ENCODE measurements around the gene UBA1.

The UBA1 gene

GRCh38 chrX:47168495-47169073 is 25.0 kb upstream of the UBA1 start:
- peaks cover 8% of the 10 kb centered on the region for H3K36me3 ChIP-seq (replicated peaks)

GRCh38 chrX:47169273-47169672 is 24.4 kb upstream of the UBA1 start:
- Histone ChIP-seq H3K4me3 (ENCODE audit: low read depth, low read length) (no peak overlapping the region), H3K27me3 (replicated peaks) (no peaks in the 10 kb centered on the region), H3K27ac (no peak overlapping the region), H3K36me3 (replicated peaks) (peaks cover 8% of the 10 kb centered on the region)
- in situ Hi-C loops (cut with HindIII; ENCODE audit: low pct_ligation_motif_present, low sequenced_read_pairs) = no loop called here
- no peak for TF ChIP-seq CTCF (IDR thresholded peaks at IDR 0.05; ENCODE audit: low read depth, low read length, missing control alignments)
- no peak for DNase-seq

More at GRCh38 chrX:47168495-47169073, 25.0 kb upstream of the UBA1 start:
- in situ Hi-C loops (cut with HindIII; ENCODE audit: low pct_ligation_motif_present, low sequenced_read_pairs) = no loop called here
- DNase-seq = no peak
- Histone ChIP-seq H3K4me3 (ENCODE audit: low read depth, low read length) (no peak overlapping the region), H3K27me3 (replicated peaks) (no peaks in the 10 kb centered on the region), H3K27ac (no peak overlapping the region)
- TF ChIP-seq CTCF (IDR thresholded peaks at IDR 0.05; ENCODE audit: low read depth, low read length, missing control alignments) = no peak

GRCh38 chrX:47169726-47170515 is 23.7 kb upstream of the UBA1 start:
- Histone ChIP-seq H3K36me3 (replicated peaks) (peaks cover 8% of the 10 kb centered on the region), H3K4me3 (ENCODE audit: low read depth, low read length) (no peak overlapping the region), H3K27me3 (replicated peaks) (no peaks in the 10 kb centered on the region), H3K27ac (no peak overlapping the region)
- no peak for DNase-seq
- in situ Hi-C loops (cut with HindIII; ENCODE audit: low pct_ligation_motif_present, low sequenced_read_pairs) = no loop called here
- no peak for TF ChIP-seq CTCF (IDR thresholded peaks at IDR 0.05; ENCODE audit: low read depth, low read length, missing control alignments)

DNA sequence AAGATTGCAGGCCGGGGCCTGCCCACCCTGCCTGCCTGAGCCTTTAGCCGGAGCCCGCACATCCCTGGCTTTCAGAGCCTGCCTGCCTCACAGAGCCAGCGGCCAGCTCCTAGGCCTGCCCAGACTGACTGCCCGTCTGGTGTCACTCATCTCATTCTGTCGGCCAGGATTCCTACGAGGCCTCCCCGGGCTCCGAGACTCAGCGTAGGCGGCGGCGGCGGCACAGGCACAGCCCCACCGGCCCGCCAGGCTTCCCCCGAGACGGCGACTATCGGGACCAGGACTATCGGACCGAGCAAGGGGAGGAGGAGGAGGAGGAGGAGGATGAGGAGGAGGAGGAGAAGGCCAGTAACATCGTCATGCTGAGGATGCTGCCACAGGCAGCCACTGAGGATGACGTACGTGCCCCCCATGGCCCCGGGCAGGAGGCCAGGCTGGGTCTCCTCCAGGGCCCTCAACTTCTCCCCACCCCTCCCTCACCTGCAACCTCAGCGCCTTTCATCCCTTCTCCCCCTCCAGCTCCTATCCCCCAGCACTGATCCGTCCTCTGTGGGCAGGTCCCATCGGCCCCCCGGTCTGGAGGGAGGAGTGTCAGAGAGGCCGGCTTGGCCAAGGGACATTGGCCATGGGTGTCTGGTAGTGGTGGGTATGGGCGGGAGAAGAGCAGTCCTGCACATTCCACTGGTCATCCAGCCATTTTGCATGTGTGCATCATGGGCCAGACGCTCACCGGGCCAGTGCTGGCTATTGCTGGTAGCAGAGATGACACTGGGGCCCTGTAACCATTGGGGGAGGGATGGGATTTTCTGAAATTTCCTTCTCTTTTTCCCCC is 22.6 kb upstream of the UBA1 start:
- Histone ChIP-seq H3K36me3 (replicated peaks) (peaks cover 8% of the 10 kb centered on the region), H3K27me3 (replicated peaks) (no peaks in the 10 kb centered on the region), H3K27ac (no peak overlapping the region), H3K4me3 (ENCODE audit: low read depth, low read length) (no peak overlapping the region)
- in situ Hi-C loops (cut with HindIII; ENCODE audit: low pct_ligation_motif_present, low sequenced_read_pairs) = no loop called here
- TF ChIP-seq CTCF (IDR thresholded peaks at IDR 0.05; ENCODE audit: low read depth, low read length, missing control alignments) = no peak
- DNase-seq = no peak

GRCh38 chrX:47171996-47172395 is 21.6 kb upstream of the UBA1 start:
- no peak for DNase-seq
- no peak for TF ChIP-seq CTCF (IDR thresholded peaks at IDR 0.05; ENCODE audit: low read depth, low read length, missing control alignments)
- H3K27me3 ChIP-seq (replicated peaks) = no peaks in the 10 kb centered on the region
- in situ Hi-C loops (cut with HindIII; ENCODE audit: low pct_ligation_motif_present, low sequenced_read_pairs) = no loop called here
- H3K4me3 ChIP-seq (ENCODE audit: low read depth, low read length) = no peak overlapping the region
- no peak overlapping the region for H3K27ac ChIP-seq
- H3K36me3 ChIP-seq (replicated peaks) = peaks cover 15% of the 10 kb centered on the region
